NCI-H82 (cell line): ENCODE results near the gene C6orf58.
"Not testable (repeated sequence)": the region's sequence is repeated elsewhere in the genome, so short reads cannot be mapped to it uniquely, and the experiment has no call there.

Experiments
- DNase-seq: peaks from one replicate; lab custom pipeline; 2025; lab: John Stamatoyannopoulos, UW

Gene C6orf58

DNA sequence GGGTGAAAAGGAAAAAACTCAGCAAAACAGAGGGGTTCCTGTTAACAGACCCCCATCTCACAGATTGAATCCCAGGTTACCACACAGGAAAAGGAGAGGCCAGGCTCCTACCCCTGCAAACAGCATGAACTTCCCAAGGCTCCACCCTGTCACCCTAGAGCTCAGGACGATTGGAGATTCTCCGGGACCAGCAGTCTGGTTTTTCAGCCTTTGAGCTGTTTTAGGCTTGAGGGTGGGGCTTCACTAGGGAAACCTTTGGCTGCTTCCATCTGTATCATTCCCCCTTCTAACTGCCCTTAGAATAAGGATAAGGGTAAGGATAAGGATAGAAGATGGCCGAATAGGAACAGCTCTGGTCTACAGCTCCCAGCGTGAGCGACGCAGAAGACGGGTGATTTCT is 16.0 kb downstream of the C6orf58 start:
- DNase-seq = no peak

DNA sequence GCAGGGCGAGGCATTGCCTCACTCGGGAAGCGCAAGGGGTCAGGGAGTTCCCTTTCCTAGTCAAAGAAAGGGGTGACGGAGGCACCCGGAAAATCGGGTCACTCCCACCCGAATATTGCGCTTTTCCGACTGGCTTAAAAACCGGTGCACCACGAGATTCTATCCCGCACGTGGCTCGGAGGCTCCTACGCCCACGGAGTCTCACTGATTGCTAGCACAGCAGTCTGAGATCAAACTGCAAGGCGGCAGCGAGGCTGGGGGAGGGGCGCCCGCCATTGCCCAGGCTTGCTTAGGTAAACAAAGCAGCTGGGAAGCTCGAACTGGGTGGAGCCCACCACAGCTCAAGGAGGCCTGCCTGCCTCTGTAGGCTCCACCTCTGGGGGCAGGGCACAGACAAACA is 16.5 kb downstream of the C6orf58 start:
- not testable (repeated sequence) for DNase-seq

DNA sequence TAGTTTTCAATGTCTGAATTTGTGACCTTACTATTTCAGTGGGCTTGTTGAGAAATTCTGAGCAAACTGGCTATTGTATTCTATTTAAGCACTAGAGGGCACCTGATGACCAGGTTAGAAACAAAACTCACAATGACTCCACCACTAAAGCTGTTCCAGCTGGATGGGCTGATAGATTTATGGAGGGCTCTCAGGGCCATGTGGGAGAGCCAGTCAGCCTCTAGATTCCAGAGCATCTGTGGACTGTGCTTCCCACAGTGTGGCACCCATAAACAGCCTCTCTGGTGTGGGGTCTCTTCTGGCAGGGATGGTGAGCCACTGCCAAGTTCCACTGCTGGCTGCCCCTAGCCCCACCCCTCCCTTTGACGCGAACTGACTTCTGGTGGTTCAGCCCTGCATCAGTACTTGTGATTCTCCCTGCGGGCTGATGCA is 29.2 kb downstream of the C6orf58 start:
- DNase-seq = peak; percentile 95

DNA sequence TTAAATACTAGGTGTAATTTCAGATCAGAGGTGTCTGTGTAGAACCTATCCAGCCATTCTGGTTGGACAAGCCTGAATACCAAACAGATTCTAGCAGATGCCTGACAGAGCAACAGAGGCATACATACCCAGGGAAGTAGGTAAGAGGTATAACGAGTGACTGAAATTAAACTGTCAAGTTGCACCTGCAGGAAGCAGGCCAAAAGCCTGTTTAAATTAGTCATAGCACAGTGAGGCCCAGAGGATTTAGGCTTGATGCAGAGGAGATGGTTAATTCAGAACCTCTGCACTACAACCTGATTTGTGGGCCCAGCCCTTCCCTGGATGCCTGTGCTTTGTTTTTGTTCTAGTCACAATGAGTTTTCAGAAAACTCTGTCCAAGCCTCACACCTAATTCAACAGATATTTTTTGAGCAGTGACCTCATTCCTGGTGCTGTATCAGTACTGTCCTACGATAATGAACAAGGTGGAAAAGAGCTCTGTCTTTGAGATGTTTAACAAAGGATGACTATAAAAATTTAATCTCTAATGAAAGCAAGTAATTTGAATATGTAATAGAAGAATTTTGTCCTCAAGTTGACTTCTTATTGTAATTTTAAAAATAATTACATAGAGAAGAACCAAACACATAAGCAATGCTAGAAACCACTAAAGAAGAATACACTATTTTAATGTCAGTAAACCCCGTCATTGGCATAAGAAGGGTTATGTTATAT is 31.7 kb downstream of the C6orf58 start:
- no peak for DNase-seq

DNA sequence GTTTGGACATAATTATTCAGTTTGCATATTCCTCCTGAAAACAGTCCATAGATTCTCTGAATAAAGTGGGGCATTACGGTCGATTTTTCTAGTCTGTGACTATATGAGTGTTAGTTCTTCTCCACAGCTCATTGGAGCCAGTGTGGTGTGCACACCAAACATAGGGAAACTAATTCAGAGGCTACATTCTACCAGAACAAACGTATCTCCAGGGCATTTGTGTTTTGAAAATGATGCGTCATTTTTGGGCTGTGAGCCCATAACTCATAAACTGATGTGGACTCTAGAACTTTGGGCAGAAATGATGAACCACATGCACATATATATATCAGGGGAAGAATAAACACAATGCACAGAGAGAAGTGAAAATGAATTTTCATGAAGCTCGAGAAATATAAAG is 41.8 kb downstream of the C6orf58 start:
- no peak for DNase-seq

DNA sequence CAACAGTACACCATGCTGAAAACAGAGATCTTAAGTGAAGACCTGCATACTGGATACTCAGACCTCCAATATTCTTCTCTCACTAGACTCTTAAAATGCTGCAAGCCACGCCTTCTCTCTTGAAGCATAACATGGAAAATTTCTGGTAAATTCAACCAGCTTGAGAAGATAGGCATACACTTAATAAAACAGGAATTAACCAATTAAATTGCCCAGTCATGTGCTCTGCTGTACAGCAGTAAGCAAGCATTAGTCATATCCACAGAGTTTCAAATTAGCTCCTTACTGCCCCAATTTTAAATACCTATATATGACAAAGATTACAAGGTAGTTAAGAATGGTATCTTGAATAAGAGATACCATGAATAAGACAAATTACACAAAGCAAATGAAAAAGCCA is 53.8 kb downstream of the C6orf58 start:
- no peak for DNase-seq

DNA sequence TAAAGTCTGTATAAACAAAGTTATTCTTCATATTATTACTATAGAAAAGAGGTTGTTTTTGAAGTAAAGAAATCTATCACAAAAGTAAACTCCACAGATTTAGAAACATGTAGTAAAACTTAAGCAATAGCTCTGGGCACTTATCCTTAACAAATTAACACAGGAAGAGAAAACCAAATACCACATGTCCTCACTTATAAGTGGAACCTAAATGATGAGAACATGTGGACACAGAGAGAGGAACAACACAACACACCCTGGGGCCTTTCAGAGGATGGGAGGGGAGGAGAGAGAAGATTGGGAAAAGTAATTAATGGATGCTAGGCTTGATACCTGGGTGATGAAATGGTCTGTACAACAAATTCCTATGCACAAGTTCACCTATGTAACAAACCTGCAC is 57.2 kb downstream of the C6orf58 start:
- DNase-seq = peak; percentile 29

DNA sequence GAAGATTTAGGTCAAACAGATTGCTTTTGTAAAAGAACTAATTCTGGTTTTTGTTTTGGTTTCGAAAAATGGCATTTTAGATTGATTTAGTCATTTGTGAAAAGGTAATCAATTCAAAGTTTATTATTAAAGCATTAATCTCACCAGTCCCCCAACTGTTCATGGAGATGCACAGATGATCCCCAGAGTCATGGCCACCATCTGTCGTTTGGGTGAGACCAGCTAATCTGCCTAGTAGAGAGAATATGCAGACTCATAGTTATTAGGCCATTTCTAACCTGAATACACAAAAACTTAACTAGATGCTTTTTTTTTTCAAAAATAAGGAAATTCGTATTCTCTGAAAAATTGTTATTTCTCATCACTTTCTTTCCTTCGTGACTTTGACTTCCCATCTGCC is 58.1 kb downstream of the C6orf58 start:
- peak; percentile 93 for DNase-seq

DNA sequence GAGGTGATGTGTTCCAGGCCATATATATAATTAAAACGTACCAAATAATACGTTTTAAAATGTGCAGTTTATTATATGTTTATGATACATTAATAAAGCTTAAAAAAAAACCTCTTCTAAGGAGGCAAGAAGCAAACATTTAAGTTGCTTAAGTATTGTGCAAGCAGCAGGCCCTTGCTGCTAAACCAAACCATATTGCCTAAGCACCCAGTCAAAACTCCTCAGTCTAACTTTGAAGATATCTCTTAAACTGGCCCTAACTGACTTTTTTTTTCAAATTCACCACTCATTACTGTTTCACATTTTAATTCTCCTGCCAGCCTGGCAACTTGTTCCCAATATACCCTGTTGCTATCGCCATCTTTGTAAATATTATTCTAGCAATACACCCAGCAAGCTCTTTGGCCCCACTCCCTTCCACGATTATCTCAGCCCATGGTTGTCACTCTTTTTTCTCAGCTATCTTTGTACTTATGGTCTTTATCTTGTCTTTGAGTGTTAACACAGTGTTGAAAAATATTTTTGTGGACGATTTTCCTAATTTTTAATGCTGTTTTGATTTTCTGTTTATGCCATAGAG is 60.9 kb downstream of the C6orf58 start:
- no peak for DNase-seq
